Smooth muscle cell of trachea (primary cell): Measurements from ENCODE around the gene ZNF831. TPM values are rescaled to one million over a fixed set of nuclear protein-coding genes. Genes with fewer than 3 reads are reported as not detected.

ENCODE experiments used
- total RNA-seq: library from RNA; depleted of rRNA; stranded (reverse); fragments of >200 nt; gene quantifications from 2 replicates; pipeline ENCODE4 v1.2.1, GENCODE V29; 2014

The ZNF831 gene
- not detected in 2 replicates for total RNA-seq

GRCh38 chr20:59163631-59164530 lies at the start of gene ZNF831:
Gene ZNF831 (plus strand): TSS chr20:59163821. CDS start chr20:59191020, 27,199 bp downstream.

GRCh38 chr20:59300333-59301081 lies 136.9 kb downstream of the ZNF831 start, which contains the start of gene EDN3:
Gene EDN3 (plus strand): TSS chr20:59300611. CDS start chr20:59300813, 202 bp downstream.

Other genes with a start within 250 kb of the ZNF831 start
- 57.6 and 67.2 TPM in 2 replicates for gene NELFCD, start 182.6 kb upstream of the ZNF831 start, total RNA-seq
- 136 and 168 TPM in 2 replicates for gene CTSZ, start 156.6 kb upstream of the ZNF831 start, total RNA-seq
- not detected in 2 replicates for gene TUBB1, start 144.4 kb upstream of the ZNF831 start, total RNA-seq
- gene ATP5F1E, start 131.5 kb upstream of the ZNF831 start, total RNA-seq = 23.2 and 27.6 TPM in 2 replicates
- gene PRELID3B, start 121.0 kb upstream of the ZNF831 start, total RNA-seq = 64.7 and 70.0 TPM in 2 replicates
- not detected in 2 replicates for gene EDN3, start 136.8 kb downstream of the ZNF831 start, total RNA-seq